Activated CD4-positive, alpha-beta T cell treated with anti-CD3 and anti-CD28 coated beads, Interleukin-2, amount 50 U/mL, for 16 hours (primary cell): ENCODE measurements around the gene ARL8B.
"Not testable (repeated sequence)": the region's sequence is repeated elsewhere in the genome, so short reads cannot be mapped to it uniquely, and the experiment has no call there.

Experiments
- DNase-seq: peaks from one replicate; pipeline ENCODE4 v3.0.0-alpha.2; 2020

ARL8B gene

DNA sequence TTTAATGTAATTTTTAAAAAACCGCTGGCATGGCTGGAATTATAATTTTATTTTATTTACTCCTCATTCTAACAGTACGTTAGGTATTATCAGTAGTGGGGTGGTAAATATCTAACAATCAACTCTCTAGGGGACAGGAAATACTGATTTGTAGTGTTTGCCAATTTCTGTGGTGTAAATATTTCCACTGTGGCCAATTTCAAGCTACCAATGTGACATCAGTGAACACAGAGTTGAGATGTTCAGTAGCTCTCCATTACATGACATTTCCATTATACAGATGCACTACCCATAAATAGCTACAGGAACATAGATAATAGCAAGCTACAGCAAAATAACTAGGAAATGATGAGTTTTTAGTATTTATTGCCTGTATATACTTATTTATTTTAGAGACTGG, 10.0 kb upstream of the ARL8B start:
- DNase-seq = no peak

GRCh38 chr3:5113726-5114125, 8.4 kb upstream of the ARL8B start:
- not testable (repeated sequence) for DNase-seq

- DNase-seq = no peak
Observed at GRCh38 chr3:5115506-5116162, 6.5 kb upstream of the ARL8B start.

DNA sequence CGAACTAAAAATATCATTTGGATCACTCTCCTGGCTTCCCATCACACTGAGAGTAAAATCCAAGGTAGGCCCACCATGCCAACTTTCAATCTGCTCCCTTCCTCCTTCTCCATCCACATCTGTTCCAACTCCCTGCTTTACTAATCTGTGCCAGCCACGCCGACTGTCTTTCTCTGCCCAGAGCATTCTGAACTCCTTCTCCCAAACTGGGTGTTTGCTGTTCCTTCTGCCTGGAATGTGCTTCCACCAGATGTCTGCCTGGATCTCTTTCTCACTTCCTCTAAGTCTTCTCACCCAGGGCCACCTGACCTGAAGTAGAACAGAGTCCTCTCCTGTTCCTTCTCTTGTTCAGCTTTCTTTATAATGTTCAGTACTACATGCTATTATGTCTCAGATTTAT, 5.6 kb upstream of the ARL8B start:
- DNase-seq = no peak

- no peak for DNase-seq
Observed at GRCh38 chr3:5120446-5120845, 1.6 kb upstream of the ARL8B start.

DNA sequence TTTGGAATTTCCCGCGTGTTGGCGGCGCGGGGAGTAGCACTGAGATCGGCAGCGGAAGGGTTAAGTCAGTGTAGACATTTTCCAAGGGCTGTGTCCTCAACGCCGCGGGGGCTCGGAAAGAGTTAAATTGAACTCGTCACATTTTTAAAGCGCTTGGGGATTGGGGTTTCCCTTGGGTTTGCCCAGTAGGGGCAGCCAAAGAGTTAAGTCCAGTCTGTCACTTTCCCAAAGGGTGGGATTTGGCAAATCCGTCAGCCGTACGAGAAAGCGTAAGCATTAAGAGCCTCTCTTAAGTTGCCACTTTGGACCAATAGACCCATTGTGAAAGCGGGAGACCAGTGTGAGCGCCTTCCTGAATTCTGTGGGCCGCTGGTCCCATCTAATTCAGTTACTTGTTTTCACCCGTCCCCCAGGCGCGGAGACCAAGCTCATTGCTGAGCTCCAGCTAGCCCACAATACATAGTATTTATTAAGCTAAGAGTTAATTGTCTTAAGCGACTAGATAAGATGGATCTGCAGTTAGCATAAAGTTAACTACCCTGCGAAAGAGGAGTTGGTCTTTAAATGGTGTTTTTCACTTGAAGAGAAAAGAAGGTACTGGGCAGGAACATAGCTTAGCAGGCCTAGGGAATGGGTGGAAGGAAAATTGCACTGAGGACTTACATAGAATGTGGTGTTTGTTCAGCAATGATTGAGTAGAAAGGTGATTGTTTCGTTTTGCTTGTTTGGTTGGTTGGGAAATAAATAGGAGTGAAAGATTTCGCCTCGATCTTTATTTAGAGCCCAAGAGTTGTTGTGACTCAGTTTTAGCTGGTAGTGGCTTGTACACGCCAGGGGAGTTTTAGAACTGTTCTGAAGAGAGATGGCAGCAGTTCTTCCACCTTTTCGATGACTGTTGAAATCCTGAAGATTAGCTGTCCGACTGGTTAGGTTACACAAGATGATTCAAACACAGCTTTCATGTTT, 932 bp downstream of the ARL8B start:
- peak; percentile 66 for DNase-seq

DNA sequence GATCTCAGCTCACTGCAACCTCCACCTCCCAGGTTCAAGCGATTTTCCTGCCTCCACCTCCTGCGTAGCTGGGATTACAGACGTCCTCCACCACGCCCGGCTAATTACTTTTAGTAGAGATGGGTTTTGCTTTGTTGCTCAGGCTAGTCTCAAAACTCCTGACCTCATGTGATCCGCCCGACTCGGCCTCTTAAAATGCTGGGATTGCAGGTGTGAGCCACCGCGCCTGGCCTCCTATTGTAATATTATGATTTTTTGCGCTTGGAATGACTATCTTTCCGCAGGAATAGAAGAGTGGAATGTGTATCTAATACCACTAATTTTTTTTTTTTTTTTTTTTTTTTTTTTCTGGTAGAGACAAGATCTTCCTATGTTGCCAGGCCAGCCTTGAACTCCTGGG, 1.8 kb downstream of the ARL8B start:
- no peak for DNase-seq

GRCh38 chr3:5126586-5126985, 4.5 kb downstream of the ARL8B start:
- peak; percentile 22 for DNase-seq

GRCh38 chr3:5128849-5129248, 6.8 kb downstream of the ARL8B start:
- no peak for DNase-seq

DNA sequence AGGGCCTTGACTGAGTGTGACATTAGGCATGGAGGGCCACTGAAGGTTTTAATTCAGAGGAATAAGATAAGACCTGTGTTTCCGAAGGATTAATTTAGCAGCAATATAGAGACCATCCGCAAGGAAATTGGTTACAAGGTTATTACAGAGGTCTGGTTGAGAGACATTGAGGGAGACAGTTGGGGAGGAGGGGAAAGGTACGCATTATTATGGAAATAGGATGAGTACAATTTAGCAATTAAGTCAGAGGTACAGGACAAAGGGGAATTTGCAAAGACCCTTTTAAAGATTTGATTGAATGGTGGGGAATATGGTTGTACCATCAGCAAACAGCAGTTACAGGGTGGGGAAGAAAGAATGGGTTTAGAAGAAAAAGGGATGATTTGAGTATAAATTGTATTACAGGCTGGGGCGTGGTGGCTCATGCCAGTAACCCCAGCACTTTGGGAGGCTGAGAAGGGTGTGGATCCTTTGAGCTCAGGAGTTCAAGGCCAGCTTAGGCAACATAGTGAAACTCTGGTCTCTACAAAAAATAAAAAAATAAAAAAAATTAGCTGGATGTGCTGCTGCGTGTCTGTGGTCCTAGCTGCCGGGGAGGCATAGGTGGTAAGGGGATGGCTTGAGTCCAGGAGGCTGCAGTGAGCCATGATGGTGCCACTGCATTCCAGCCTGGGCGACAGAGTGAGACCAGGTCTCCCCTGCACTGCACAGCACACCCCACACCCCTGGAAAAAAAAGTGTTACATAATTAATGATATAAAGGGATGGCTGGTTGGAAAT, 11.3 kb downstream of the ARL8B start:
- DNase-seq = no peak

DNA sequence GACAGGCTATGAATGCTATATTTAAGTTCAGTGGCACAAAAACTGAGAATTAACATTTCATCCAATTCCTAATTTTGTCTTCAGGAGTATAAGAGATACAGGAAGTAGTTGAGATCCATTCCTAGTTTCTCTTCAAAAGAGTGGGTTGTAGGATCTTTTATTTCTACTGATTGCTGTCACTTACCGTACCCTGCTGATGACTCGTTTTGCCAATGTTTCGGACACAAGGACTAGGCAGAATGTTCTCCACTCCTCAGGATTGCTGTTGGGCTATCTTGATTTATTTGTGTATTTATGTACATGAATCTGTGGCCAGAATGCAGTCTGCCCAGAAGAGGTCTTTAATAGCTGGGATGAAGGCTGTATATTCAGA, 11.9 kb downstream of the ARL8B start:
- no peak for DNase-seq

GRCh38 chr3:5134499-5134898, 12.4 kb downstream of the ARL8B start:
- DNase-seq = no peak

- peak; percentile 58 for DNase-seq
Observed at GRCh38 chr3:5136211-5136918, 14.3 kb downstream of the ARL8B start.

- no peak for DNase-seq
Observed at GRCh38 chr3:5136919-5137429, 14.9 kb downstream of the ARL8B start.

DNA sequence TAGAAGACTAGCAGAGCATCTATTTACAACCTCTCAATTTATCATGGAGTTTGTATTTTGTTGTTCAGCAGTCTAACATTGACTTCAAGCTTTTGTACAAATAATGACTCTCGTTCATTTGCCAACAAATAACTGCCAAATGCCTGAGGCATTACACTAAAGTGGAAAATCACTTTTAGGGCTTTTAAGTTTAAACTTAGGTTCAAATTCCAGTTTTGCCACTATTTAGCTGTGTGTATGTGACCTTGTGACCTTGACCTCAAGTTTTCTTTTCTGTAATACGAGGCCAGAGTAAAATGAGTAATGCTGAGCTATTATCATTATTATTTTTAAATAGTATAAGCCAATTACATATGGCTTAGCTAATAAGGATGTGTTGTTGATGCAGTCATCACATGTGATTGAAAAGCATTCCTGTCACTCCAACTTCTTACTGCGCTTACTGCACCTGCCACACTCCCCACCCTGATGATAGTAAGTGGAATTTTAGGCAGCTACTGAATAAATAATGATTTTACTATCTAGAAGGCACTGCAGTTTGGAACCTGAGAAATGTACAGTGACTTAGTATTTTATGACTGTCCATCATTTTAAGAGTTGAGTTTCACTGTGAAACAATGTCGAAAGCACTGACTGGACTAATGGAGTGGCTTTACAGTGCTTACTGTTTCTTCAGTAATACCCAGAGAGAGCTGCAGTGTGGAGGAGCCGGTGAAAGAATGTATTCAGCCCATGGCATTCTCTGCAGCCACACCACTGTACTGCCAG, 16.3 kb downstream of the ARL8B start:
- no peak for DNase-seq

GRCh38 chr3:5140230-5140621, 18.1 kb downstream of the ARL8B start:
- no peak for DNase-seq

DNA sequence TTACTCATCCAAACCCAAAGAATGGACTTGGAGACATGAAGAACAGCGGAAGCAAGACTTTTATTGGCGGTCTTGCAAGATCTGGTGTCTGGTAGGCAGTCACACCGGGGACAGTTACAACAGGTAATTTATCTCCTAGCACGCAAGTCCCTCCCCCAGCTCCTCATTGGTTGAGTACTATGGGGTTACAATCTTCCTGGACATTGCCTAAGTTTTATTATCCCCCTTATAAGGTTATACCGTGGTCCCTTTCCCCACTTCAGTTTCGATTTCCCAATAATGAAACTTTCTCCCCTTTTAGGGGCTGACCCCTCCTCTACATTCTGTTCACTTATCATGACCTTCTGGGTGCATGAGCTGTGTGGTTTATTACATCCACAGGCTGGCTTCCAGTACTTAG, 18.7 kb downstream of the ARL8B start:
- no peak for DNase-seq

DNA sequence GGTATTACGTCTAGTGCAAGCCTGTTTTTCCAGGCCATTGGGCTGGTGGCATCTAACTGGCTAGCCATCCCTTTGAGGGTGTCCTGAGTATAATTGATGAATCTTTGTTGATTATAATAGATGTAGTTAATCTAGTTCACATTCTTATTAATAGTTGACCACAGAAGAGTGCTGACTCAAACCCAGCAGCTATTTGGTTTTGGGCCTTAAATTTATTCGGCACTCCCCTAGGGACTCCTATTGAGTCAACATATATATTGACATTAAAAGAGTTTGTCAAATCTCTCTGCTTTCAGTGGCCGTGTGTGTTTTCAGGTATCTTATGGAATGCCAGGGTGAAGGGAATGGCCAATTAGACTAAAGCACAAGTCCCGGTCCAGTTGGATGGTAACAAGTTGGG, 19.7 kb downstream of the ARL8B start:
- DNase-seq = no peak

- DNase-seq = no peak
Observed at GRCh38 chr3:5143464-5143863, 21.4 kb downstream of the ARL8B start.

- DNase-seq = no peak
Observed at GRCh38 chr3:5144316-5144994, 22.4 kb downstream of the ARL8B start.

- no peak for DNase-seq
Observed at GRCh38 chr3:5145120-5145519, 23.0 kb downstream of the ARL8B start.
